Left lobe of liver (tissue), 2 donors: ENCODE data around the gene DRAP1. TPM values are rescaled to one million over a fixed set of nuclear protein-coding genes. Genes with fewer than 3 reads are reported as not detected.
"Not testable (repeated sequence)": the region's sequence is repeated elsewhere in the genome, so short reads cannot be mapped to it uniquely, and the experiment has no call there.

Source experiments
- ATAC-seq: fragments of 200-7000 bp; cut with Tn5 transposase; one replicate; pipeline ENCODE4 v1.9.1; 2020; ENCODE audit warnings: mild to moderate bottlenecking, moderate library complexity
- DNase-seq: peaks from one replicate; pipeline ENCODE4 v3.0.0-alpha.2; 2020; ENCODE audit warnings: low spot score
- total RNA-seq: library from RNA; stranded (reverse); gene quantifications from one replicate; pipeline ENCODE4 v1.2.1, GENCODE V29; 2021
- donor health status: DM: no; HTN: no; CAD: no; lungs with moderate emphysema.
- donor health status: DM: no; HTN: yes; CAD: no.

The DRAP1 gene
- total RNA-seq, 1 donor from 2014 or later, result 31.0 TPM

- no peak for DNase-seq
- ATAC-seq, result no peak
These were observed 6.2 kb downstream of the DRAP1 start for GRCh38 chr11:65925397-65925796.

- ATAC-seq (peak; percentile 36), DNase-seq (no peak)
These were observed 8.7 kb downstream of the DRAP1 start for GRCh38 chr11:65927904-65928397.

- DNase-seq (no peak), ATAC-seq (no peak)
These were observed 9.4 kb downstream of the DRAP1 start for GRCh38 chr11:65928667-65929066.

- DNase-seq (no peak), ATAC-seq (no peak)
These were observed 12.7 kb downstream of the DRAP1 start for GRCh38 chr11:65931773-65932557.

GRCh38 chr11:65932558-65932919, 13.3 kb downstream of the DRAP1 start:
- ATAC-seq (no peak), DNase-seq (no peak)

GRCh38 chr11:65934014-65934413, 14.8 kb downstream of the DRAP1 start:
- DNase-seq (no peak), ATAC-seq (no peak)

- DNase-seq, result no peak
- no peak for ATAC-seq
These were observed 18.5 kb downstream of the DRAP1 start for GRCh38 chr11:65937766-65938165.

- DNase-seq, result no peak
- no peak for ATAC-seq
These were observed 22.6 kb downstream of the DRAP1 start for GRCh38 chr11:65941720-65942310.

GRCh38 chr11:65942531-65942930, 23.3 kb downstream of the DRAP1 start:
- ATAC-seq (no peak), DNase-seq (no peak)

GRCh38 chr11:65944191-65944590, 25.0 kb downstream of the DRAP1 start:
- no peak for ATAC-seq
- no peak for DNase-seq

GRCh38 chr11:65944767-65945166, 25.5 kb downstream of the DRAP1 start:
- ATAC-seq (peak; percentile 57), DNase-seq (no peak)

GRCh38 chr11:65945430-65945911, 26.2 kb downstream of the DRAP1 start, which contains the start of gene TSGA10IP:
TSGA10IP (plus strand) TSS chr11:65945480; CDS start chr11:65945676, 196 bp downstream.
- no peak for ATAC-seq
- DNase-seq, result no peak

- DNase-seq (no peak), ATAC-seq (no peak)
These were observed 26.8 kb downstream of the DRAP1 start for GRCh38 chr11:65945941-65946558.

- no peak for DNase-seq
- ATAC-seq, result no peak
These were observed 27.4 kb downstream of the DRAP1 start for GRCh38 chr11:65946655-65947054.

GRCh38 chr11:65947133-65947532, 27.9 kb downstream of the DRAP1 start:
- ATAC-seq (no peak), DNase-seq (no peak)

GRCh38 chr11:65947603-65948125, 28.4 kb downstream of the DRAP1 start:
- DNase-seq (no peak), ATAC-seq (no peak)

- ATAC-seq, DNase-seq: not testable (repeated sequence)
These were observed 31.5 kb downstream of the DRAP1 start for GRCh38 chr11:65950711-65951110.

GRCh38 chr11:65951641-65952040, 32.4 kb downstream of the DRAP1 start:
- not testable (repeated sequence) for DNase-seq, ATAC-seq

GRCh38 chr11:65952052-65952521, 32.9 kb downstream of the DRAP1 start:
- peak; percentile 42 for ATAC-seq
- DNase-seq, result no peak

- ATAC-seq (no peak), DNase-seq (no peak)
These were observed 34.2 kb downstream of the DRAP1 start for GRCh38 chr11:65953471-65953870.

- no peak for DNase-seq
These were observed 35.5 kb downstream of the DRAP1 start for GRCh38 chr11:65954771-65955170.

More at GRCh38 chr11:65954771-65955170, 35.5 kb downstream of the DRAP1 start:
- ATAC-seq, result no peak
